GM19328 (cell line): ENCODE results near the gene CST9.
"Not testable (repeated sequence)": the region's sequence is repeated elsewhere in the genome, so short reads cannot be mapped to it uniquely, and the experiment has no call there.

Source experiments
- ATAC-seq: cut with Tn5 transposase; IDR thresholded peaks from one replicate; pipeline ENCODE4 v1.9.1; 2021; ENCODE audit warnings: mild to moderate bottlenecking, moderate library complexity; ENCODE audit not compliant: unreplicated experiment

Gene CST9

DNA sequence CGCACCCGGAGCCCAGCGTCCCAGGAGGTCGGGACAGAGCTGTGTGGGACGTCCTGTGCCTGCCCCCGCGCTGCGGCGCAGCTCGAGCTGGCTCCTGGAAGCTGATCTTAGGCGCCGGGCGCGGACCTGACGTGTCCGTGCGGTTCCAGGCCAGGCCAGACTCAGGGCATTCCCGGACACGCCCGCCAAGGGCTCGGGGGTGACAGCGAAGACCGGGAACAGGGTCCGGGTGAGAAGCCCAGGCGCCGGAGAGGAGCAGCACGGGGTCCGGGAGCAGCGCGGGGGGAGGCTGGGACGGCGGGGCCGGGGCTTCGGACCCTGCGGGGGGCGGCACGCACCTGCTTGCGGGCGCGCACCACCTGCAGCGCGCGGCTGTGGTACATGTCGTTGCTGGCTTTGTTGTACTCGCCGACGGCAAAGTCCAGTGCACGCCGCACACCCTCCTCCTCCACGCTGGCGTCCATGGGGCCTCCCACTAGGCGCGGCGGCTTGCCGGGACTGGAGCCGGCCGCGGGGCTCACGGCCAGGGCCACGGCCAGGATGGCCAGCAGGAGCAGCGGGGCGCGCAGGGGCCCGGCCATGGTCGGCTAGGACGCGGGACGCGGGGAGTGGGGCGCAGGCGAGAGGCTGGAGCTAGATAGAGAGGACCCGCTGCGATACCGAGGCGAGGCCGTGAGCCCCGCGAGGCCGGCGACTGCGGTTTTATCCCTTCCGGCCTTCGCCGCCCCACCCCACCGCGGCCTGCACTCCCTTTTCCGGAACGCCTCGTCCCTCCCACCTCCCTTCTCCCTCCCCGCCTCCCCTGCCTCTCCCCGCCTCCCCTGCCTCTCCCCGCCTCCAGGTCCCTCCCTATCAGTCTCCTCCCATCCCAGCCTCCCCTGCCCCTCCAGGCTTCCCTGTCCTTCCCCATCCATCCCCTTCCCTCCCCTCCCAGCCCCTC lies 31.8 kb upstream of the CST9 start, which contains the start of gene CST3:
CST3 (minus strand) TSS at position 674 of the 940 bp plus-strand sequence; CDS start at position 581, 93 bp downstream.
- peak; percentile 49 for ATAC-seq

DNA sequence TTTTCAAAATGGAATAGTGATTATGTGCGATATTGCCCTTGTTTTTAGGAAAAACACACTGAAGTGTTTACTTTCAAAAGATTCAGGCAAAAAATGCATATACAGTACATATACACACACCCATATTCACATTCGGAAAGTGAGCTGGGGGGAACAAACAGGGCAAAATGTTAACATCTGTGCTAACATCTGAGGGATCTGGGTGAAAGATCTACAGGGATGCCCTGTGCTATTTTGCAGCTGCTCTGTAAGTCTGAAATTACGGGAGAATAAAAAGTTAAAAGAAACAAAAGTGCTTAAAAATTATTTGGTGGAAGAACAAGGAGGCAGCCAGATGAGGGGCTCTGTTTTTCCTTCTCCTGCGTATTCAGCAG lies 31.2 kb upstream of the CST9 start:
- no peak for ATAC-seq

DNA sequence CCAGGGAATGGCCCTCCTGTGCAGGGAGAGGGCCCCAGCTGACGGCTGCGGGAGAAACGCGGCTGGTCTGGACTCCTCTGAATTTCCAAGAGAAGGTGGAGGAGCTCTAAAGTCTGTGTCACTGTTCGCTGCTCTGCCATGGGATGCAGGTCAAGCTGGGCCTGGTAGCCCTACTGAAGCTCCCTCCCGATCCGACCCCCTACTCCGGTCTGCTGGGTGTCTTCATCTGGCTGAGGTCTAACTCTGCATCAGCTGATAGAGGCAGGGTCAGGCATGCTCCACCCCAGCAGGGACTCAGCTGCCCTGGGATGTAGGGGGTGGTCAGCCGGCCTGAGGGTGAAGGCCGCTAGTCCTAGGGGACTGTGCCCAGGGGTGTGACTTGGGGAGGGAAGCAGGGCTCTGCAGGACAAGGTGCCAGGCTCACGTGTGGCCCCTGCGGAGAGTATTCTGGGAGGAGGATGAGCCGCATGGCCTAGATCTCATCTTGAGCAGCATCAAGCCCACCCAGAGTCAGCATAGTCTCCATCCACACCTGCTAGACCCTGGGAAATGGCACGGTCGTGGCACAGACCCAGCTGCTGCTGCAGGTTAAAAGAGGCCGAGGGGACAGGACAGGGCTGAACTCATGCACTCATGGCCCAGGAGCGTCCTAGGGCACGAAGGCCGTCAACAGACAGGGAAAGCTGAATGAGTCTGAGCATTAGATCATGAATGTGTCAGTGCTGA lies 30.6 kb upstream of the CST9 start:
- ATAC-seq = no peak

DNA sequence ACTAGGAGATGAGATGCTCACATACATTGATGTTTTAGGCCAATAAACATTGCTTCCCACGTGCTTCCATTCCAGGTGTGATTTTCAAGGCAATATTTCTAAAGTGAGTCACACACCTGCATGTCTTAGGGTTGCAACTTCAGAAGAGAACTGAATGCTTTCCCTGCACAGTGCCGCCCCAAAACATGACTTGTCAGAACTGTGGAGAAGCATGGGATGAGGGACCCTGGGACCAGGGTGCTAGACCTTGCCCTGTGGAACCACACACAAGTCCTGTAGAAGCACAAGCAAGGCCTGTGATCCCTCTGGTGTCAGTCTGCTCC lies 30.0 kb upstream of the CST9 start:
- not testable (repeated sequence) for ATAC-seq

DNA sequence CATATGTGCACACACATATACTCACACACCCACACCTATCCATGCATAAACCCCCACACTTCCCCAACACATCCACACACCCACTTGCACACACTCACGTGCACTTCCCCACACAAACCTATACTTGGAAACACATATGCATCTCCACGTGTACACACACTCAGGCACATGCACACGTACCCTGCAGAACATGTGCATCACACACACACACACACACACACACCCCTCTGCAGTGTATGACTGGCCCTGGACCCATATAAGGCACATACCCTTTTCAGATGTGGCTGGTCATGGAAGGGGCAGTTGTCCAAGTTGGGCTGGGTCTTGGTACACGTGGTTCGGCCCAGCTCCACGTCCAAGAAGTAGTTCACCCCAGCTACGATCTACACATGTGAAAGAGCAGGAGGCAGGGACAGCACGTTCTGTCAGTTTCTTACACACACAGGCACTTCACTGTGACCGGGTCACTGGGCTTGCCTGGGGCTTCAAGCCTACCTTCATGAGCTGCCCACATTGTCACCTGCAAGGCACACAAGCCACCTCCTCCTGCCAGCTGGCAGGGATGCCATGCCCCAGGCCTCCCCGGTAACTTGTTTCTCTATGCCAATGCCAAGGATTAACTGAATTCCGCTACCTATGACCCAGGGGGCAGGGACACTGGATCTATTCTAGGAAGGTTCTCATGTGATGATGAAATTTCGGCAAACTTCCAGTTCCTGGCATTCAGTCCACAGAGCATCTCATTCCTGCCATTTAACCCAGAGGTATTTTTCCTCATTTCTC lies 29.5 kb upstream of the CST9 start:
- ATAC-seq = no peak

DNA sequence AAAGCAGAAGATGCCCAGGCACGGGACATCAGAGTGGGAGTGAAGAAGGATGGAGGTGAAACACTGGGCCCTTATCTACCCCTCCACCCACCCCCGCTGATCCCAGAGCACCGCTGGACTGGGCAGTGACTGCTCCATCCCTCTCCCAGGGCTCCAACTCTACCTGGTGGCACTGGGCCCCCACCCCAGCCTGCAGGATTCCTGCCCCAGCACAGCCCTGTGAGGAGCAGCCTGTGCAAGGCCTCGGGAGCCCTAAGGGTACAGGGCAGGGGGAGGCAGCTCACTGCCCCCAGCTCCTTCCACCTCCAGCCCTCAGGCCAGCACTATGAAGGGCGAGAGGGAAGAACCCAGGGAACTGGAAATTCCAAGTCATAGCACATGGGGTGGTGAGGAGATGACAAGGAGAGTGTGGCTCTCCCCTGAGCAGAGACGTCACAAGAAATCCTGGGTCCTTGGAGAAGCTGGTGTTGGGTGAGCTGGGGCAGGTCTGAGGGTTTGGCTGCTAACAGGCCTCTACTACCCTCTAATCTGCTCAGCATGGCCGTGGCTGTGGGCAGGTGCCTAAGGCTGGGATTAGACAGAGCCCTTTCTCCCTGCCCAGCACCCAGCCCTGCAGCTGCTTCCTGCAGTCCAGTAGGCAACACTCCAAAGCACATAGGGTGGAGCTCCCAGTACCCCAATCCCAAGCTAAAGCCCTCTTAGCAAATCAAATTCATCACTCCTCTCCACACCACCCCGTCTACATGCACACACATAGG lies 28.5 kb upstream of the CST9 start:
- ATAC-seq = no peak

DNA sequence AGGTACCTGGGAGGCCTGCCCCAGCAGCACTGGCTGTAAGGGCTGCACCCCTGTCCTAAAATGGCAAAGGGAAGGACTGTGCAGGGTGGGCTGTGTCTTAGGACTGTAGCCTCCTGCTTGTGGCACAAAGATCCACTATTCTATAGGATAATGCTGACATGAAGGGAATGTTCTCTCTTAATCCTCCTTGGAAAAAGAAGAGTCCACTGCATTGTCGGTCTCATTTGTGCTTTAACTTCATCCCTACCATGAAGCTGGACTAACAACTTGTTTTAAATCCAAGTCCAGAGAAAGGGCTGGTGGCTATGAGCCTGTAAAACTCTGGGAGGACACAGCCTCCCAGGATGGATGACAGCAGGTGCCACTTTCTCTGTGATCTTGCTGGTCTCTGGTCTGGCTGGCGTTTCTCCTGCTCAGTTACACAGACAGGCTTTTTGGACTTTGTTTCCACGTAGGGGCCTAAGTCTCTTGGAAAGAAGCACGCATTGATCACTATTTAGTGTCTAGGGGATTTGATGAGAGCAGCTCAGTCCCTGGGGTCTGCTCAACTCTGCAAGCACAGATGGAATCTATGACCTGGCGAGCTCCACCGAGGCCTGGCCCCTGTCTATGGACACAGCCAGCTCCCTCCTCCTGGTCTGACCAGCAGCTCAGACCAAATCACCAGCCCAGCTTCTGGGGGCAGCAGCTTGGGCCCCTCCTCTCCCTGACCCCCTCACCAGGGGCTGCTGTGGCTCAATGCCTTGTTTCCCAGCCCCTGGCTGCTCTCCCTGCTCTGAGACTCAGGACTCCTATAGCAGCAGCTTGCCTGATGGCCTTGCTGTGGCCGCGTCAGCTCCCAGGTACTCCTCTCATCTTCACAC lies 27.2 kb upstream of the CST9 start:
- no peak for ATAC-seq

DNA sequence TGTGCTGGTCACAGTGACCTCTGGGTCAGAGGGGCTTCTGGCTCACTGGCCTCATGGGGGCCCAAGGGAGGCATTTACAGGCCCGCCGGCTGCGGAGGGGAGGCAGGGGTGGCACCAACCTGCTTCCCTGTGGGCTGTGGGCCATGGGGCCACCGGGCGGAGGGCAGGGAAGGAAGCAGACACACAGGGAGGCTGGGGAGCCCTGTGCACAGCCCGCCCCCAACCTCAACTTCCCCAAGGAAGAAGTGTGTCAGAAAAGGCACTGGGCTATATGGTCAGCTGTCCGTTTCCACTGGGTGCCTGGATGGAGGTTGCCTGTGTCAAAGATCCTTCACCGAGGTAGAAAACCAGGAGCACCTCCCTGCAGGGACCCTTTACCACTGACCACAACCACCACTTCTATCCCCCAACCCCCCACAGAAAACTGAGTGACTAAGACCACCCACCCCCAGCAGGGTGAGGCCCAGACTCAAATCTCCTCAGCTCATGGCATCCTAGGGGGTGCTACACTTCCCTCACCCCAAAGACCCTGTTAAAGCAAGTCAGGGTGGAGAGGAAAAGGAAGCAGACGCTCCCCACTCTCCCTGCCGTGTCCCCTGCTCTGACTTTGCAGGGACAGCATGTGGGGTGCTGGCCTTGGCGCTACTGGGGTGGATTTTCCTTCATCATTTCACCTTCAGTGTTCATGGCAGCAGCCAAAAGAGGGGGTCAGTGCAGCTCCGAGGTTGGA lies 26.4 kb upstream of the CST9 start:
- no peak for ATAC-seq

DNA sequence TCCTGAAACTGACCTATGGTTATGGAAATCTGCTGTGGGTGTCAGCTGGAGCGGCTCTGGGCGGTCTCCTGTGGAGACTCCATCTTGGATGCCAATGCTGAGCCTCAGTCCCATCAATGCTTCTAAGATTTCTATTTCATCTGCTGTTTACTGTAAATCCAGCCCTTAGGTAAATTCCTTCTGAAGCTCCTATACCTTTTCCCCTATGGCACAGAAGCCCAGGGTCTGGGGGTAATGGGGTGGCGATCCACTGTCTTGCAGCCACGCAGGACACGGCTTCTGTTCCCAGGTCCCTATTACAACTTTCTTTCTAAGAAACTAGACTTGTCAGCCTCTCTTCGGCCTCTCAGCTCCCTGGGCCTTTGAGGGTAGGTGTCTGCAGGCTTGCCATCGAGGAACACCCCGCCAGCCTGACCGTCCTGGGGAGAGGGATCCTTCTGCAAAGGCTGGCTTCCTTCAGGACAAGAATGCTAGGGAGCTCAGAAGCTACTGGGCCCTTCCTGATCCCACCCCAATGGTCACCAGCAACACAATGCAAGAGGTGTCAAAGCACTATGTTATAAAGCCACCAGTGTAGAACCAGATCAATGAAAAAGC lies 25.6 kb upstream of the CST9 start:
- no peak for ATAC-seq

DNA sequence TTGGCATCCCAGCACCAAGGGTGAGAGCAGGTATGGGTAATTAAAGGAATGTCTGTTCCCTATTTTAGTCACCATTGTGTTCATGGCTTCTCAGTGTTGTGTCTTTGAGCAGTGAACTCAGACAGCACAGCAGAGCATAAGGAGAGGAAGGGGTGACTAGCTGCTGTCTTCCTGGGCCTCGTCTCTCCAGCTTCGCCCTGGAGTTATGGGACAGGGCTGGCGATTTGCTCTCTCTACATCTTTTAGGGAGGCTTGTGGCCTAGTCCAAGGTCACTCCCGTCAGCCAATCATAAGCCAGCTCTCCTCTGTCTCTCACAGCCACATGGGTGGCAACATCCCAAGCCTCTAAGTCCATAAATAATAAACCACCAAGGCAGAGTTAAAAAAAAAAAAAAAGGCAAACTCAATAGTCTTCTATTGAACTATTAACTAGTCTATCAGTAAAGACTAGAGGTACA lies 24.7 kb upstream of the CST9 start:
- no peak for ATAC-seq

DNA sequence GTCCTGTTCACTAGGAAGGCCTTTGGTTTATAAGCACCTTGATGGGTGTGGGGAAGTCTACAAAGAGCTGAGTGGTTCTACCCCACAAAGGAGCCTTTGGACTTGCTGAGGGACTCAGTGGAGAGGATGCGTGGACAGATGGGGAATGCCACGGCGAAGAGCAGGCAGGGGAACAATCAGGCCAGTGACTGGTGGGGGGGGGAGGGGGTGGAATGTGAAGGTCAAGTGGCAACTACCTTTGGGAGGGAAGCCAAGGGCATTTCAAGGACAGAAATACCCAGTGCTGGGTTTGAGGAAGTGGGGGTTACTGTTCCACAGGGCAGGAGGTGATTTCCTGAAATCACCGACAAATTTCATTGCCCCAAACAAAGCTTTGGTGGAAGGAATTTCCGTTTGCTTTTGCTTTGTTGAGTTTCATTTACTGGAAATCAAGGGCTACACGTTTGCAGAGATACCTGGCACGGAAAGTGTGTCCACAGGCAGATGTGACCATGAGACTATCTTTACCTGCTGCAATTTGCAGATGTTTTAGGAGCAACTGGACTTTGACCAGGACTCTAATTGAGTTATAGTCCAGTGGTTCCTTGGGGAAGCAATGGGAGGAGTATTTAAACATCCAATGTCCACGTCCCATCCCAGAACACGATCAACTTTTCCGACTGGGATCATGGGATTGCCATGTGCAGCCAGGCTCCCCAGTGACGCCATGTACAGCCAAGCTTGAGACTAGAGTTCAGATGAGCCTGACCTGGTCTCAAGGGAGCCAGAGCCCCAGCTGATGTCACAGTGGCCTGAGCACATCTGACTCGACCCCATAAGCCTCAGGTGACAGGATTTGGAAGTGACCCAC lies 24.1 kb upstream of the CST9 start:
- ATAC-seq = no peak

DNA sequence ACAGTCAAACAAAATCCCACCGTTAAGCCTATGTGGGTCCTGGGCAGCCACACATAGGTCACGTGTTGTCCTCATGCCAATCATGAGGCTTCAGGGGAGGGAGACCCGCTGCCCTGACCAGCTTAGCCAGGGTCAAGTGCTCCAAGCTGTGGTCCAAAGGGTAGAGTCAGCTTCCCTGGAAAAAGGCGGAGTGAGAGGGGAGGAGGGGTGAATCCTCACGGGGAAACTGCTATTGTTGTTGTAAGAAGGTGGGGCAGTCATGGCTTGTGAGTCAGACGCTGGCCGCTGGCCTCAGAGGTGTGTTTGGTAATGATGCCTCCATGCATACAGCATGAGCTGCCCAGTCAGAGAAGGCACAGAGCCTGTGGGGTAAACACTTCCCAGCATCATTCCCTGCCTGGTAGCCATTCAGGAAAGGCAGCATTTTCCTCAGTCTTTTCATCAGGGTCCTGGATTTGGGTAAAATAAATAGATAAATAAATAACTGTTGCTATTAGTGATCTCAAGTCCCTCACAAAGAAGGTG lies 23.4 kb upstream of the CST9 start:
- ATAC-seq = no peak

DNA sequence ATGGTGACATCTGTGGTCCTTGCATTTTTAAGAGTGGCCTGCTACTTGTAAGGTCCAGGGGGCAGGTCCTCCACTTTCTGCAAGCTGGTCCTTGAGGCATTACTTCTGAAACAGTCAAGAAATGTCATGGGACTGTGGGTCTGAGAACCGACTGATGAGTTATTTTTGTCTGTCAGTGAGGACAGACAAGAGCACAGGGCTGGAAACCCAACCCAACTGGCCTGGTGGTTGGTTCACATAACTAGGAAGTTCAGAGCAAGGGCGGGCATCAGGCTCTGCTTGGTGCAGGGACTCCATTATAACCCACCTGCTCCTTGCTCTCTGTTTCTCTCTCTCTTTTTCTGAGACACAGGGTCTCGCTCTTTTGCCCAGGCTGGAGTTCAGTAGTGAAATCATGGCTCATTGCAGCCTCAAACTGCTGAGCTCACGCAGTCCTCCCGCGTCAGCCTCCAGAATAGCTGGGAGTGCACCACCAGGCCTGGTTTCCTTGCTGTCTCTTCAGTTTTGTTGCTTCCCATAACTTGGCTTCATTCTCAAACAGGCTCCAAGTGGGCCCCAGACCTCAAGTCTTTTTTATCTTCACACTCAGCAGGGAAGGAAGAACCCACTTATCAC lies 22.8 kb upstream of the CST9 start:
- no peak for ATAC-seq

DNA sequence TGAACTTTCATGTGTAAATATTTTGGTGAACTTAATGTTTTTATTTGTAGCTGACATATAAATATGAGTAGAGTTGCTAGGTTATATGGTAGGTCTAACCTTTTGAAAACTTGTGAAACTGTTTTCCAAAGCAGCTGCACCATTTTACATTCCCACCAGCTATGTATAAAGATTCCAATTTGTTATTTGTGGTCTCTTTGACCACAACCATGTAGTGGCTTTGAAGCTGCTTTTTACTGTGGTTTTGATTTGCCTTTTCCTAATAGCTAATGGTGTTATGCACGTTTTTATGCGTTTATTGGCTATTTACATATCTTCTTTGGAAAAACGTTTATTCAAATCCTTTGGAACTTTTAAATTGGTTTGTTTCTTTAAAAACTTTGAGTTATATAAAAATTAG lies 21.8 kb upstream of the CST9 start:
- no peak for ATAC-seq

DNA sequence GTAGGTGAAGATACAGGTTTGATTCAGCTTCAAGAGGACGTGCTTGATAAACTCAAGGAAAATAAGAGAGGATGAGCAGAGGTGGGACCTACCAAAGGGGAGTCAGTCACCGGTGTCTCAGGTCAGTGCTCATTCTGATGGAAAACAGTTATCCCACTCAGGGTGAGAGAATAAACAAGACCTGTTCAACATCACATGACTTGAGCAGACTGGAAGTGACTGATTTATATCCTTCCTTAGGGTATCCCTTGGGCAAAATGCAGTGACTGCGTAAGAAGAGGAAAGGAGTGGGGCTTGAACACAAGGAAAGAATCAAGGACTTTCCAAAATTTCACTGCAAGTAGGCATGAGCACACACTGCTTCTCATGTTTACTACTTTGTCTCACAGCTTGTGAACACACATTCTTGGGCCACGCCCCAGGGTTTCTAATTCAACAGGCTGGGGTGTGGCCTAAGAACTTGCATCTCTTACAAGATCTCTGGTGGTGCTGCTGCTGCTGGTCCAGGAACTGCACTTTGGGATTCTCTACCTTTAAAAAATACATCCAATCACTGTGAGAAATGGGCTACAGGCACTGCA lies 20.4 kb upstream of the CST9 start:
- ATAC-seq = no peak

DNA sequence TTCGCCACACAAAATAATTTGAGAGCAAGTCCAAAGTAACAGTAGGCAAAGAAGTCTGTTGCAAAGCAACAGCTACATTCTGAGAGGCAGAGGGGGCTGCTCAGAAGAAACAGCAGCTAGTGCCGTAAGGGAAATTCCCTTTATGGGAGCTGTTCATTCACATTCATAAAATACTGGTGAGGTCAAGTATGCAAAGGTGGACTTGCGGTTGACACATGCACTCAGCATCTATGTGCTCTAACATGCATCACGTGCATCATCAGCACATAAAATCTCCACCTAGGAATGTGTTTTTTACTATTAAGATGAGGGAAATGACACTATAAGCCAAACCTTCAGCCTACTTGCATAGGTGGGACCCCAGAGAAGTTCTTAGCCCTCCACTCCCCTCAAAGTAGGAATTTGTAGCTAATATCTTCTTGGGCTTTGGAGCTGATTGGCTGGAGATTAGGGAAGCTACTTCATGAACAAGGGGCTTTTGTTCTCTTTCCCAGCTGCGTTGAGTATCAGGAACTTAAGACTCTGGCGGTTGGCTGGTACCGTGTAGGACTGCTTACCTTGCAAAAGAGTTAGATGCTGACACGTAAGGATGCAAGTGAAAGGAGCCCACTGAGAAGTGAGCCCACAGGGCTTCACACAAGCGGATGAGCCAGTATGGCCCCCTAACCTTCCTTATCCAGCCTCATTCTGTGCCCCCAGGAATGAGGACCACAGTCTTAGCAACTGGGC lies 19.7 kb upstream of the CST9 start:
- ATAC-seq = peak; percentile 49
